Astrocyte (in vitro differentiated cells and primary cell): ENCODE data around the gene WNT9A. TPM values are rescaled to one million over a fixed set of nuclear protein-coding genes. Genes with fewer than 3 reads are reported as not detected.
"Not testable (repeated sequence)": the region's sequence is repeated elsewhere in the genome, so short reads cannot be mapped to it uniquely, and the experiment has no call there.

Experiments
- DNase-seq: peaks from one replicate; pipeline ENCODE4 v3.0.0-alpha.2; 2010; ENCODE audit warnings: low read depth
- FAIRE-seq: peaks from 2 replicates; lab custom pipeline; 2011; peaks lifted over from hg19 to GRCh38; lab: Jason Lieb, UNC
- H2AFZ ChIP-seq: 2 replicates; pipeline ENCODE4 v1.6.0; 2012; ENCODE audit warnings: low read depth, low read length, inconsistent platforms
- H3K27ac ChIP-seq: 2 replicates; pipeline ENCODE4 v1.5.1; 2011; ENCODE audit warnings: low read depth, low read length, inconsistent platforms
- H3K27me3 ChIP-seq: 2 replicates; pipeline ENCODE4 v1.6.0; 2011; ENCODE audit warnings: low read length, inconsistent platforms; ENCODE audit not compliant: insufficient read depth
- H3K36me3 ChIP-seq: 2 replicates; pipeline ENCODE4 v1.5.1; 2011; ENCODE audit warnings: low read length, inconsistent platforms; ENCODE audit not compliant: insufficient read depth
- H3K4me1 ChIP-seq: 2 replicates; pipeline ENCODE4 v1.5.1; 2011; ENCODE audit warnings: low read length, inconsistent platforms; ENCODE audit not compliant: insufficient read depth
- H3K4me2 ChIP-seq: 2 replicates; pipeline ENCODE4 v1.6.0; 2012; ENCODE audit warnings: low read length, inconsistent platforms
- H3K4me3 ChIP-seq: 2 replicates; pipeline ENCODE4 v1.5.1; 2011; ENCODE audit warnings: low read depth, mild to moderate bottlenecking, low read length, inconsistent platforms; ENCODE audit not compliant: insufficient read depth
- H3K79me2 ChIP-seq: 2 replicates; pipeline ENCODE4 v1.6.0; 2012; ENCODE audit warnings: mild to moderate bottlenecking, low read length, inconsistent platforms; ENCODE audit not compliant: insufficient read depth
- H3K9ac ChIP-seq: 2 replicates; pipeline ENCODE4 v1.6.0; 2012; ENCODE audit warnings: mild to moderate bottlenecking, low read length, inconsistent platforms
- H3K9me3 ChIP-seq: 2 replicates; pipeline ENCODE4 v1.5.1; 2012; ENCODE audit warnings: low read depth, mild to moderate bottlenecking, low read length, inconsistent platforms; ENCODE audit not compliant: insufficient read depth
- H4K20me1 ChIP-seq: 2 replicates; pipeline ENCODE4 v1.6.0; 2012; ENCODE audit warnings: low read length, inconsistent platforms; ENCODE audit not compliant: insufficient read depth
- H3K27ac Mint-ChIP-seq: one replicate; pipeline ENCODE4 v1.8.0; 2021; ENCODE audit warnings: mild to moderate bottlenecking, mixed read lengths; ENCODE audit not compliant: unreplicated experiment
- H3K27me3 Mint-ChIP-seq: one replicate; pipeline ENCODE4 v1.8.0; 2021; ENCODE audit warnings: low read depth, mixed read lengths; ENCODE audit not compliant: unreplicated experiment
- H3K36me3 Mint-ChIP-seq: one replicate; pipeline ENCODE4 v1.8.0; 2021; ENCODE audit warnings: low read depth, mixed read lengths; ENCODE audit not compliant: unreplicated experiment
- H3K4me1 Mint-ChIP-seq: one replicate; pipeline ENCODE4 v1.8.0; 2021; ENCODE audit warnings: low read depth, mixed read lengths; ENCODE audit not compliant: unreplicated experiment
- H3K4me3 Mint-ChIP-seq: one replicate; pipeline ENCODE4 v1.8.0; 2021; ENCODE audit warnings: mild to moderate bottlenecking, moderate library complexity, mixed read lengths; ENCODE audit not compliant: unreplicated experiment
- H3K9me3 Mint-ChIP-seq: one replicate; pipeline ENCODE4 v1.8.0; 2021; ENCODE audit warnings: mild to moderate bottlenecking, mixed read lengths; ENCODE audit not compliant: unreplicated experiment
- CTCF ChIP-seq: IDR thresholded peaks from 2 replicates; pipeline ENCODE4 v1.5.1; 2011; ENCODE audit warnings: low read depth, mild to moderate bottlenecking, inconsistent platforms, low read length, moderate library complexity; ENCODE audit not compliant: insufficient read depth
- EZH2 ChIP-seq: IDR thresholded peaks from 2 replicates; pipeline ENCODE4 v1.6.1; 2012; ENCODE audit warnings: mild to moderate bottlenecking, low read length, inconsistent platforms; ENCODE audit not compliant: insufficient read depth
- total RNA-seq: library from RNA; stranded (reverse); gene quantifications from 2 replicates; pipeline ENCODE4 v1.2.1, GENCODE V29; 2021

The WNT9A gene
- total RNA-seq, 1 donor from 2014 or later: 4.1 TPM

DNA sequence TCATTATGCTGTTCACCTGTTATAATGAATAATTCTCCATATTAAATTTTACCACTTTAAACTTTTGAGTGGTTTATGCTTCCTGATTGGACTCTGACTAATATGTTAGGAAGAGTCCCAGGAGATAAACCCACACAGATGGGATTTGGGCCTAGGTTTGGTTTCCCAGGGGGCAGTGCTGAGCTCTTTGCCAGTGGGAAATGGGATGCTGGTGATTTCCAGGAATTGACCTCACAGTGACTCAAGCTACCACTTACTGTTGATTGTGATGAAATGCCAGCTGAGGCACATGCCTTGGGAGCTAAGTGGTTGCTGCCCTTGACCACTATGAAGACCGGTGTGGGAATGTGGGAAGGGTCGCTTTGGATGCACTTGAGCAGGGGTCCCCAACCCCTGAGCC is 19.0 kb upstream of the WNT9A start:
- not testable (repeated sequence) for H3K9me3 ChIP-seq, H2AFZ ChIP-seq, H3K79me2 ChIP-seq, H3K4me1 ChIP-seq, H3K4me3 Mint-ChIP-seq, H3K9me3 Mint-ChIP-seq, FAIRE-seq, H3K27ac ChIP-seq, H3K36me3 ChIP-seq, H3K27ac Mint-ChIP-seq, H3K27me3 Mint-ChIP-seq, H3K4me3 ChIP-seq, H4K20me1 ChIP-seq, H3K4me1 Mint-ChIP-seq, H3K9ac ChIP-seq, H3K4me2 ChIP-seq, H3K27me3 ChIP-seq, H3K36me3 Mint-ChIP-seq
- peak; percentile 30 for DNase-seq

DNA sequence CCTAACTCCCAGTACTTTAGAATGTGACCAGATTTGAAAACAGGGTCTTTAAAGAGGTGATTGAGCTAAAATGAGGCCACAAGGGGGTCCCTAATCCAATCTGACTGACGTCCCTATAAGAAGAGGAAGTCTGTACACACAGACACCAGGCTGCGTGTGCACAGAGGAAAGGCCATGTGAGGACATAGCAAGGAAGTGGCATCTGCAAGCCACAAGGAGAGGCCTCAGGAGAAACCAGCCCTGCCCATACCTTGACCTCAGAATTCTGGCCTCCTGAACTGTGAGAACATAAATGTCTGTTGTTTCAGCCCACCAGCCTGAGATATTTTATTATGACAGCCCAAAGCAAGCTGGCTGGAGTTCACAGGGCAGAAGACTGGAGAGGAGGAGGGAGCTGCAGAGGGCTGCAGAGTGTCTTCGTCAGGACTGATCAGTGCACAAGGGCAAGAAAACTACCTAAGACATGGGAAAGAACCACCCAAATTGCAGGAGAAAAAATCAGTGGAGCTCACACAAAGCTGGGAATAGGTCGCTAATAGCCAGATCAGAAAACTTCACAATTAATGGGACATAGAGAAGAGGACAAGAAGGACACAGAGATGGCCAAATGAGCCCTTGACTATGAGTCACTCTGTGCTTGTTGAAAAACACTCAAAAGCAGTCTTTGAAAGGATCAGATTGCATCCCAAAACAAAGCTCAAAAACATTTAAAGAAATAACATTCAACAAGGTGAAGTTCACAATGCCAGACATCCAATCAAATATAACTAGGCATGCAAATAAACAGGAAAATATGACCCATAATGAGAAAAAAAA is 14.1 kb upstream of the WNT9A start:
- no peaks in the 10 kb centered on the region for H3K4me1 Mint-ChIP-seq
- H3K9me3 Mint-ChIP-seq: no peaks in the 10 kb centered on the region
- no peak overlapping the region for H3K27ac ChIP-seq
- no peaks in the 10 kb centered on the region for H3K4me1 ChIP-seq
- TF ChIP-seq EZH2 (no peak), CTCF (no peak)
- no peaks in the 10 kb centered on the region for H3K9me3 ChIP-seq
- no peak overlapping the region for H3K4me2 ChIP-seq
- FAIRE-seq: no peak
- no peaks in the 10 kb centered on the region for H3K79me2 ChIP-seq
- H3K36me3 ChIP-seq: no peaks in the 10 kb centered on the region
- no peaks in the 10 kb centered on the region for H4K20me1 ChIP-seq
- no peak for DNase-seq
- H3K27me3 Mint-ChIP-seq: peaks cover 17% of the 10 kb centered on the region
- no peak overlapping the region for H3K27ac Mint-ChIP-seq
- no peak overlapping the region for H3K4me3 ChIP-seq
- H3K4me3 Mint-ChIP-seq: no peak overlapping the region
- no peak overlapping the region for H3K9ac ChIP-seq
- no peak overlapping the region for H2AFZ ChIP-seq
- no peaks in the 10 kb centered on the region for H3K36me3 Mint-ChIP-seq
- peaks cover 4% of the 10 kb centered on the region for H3K27me3 ChIP-seq

DNA sequence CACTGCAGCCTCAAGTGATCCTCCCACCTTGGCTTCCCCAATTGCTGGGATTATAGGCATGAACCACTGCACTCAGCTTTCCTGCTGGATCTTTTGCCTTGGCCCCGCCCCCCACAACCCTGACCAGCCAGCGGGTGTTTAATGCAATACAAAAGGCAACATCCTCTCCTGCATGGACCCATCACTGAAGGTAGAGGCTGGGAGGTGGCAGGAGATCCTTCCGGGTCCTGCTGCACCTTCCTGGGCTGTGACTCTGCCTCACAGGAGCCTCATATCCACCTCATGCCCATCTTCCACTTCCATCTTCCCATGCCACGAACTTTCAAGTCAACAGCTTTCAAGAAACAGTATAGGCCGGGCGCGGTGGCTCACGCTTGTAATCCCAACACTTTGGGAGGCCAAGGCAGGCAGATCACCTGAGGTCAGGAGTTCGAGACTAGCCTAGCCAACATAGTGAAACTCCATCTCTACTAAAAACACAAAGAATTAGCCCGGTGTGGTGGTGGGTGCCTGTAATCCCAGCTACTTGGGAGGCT is 11.7 kb upstream of the WNT9A start:
- Histone ChIP-seq H3K36me3 (no peaks in the 10 kb centered on the region), H3K9me3 (peaks cover 4% of the 10 kb centered on the region), H3K4me2 (no peak overlapping the region), H3K79me2 (no peaks in the 10 kb centered on the region), H4K20me1 (no peaks in the 10 kb centered on the region), H3K4me1 (no peaks in the 10 kb centered on the region), H3K4me3 (no peak overlapping the region), H2AFZ (no peak overlapping the region), H3K27me3 (peaks cover 7% of the 10 kb centered on the region), H3K9ac (no peak overlapping the region), H3K27ac (no peak overlapping the region)
- TF ChIP-seq EZH2: no peak
- no peak for TF ChIP-seq CTCF
- Mint-ChIP-seq H3K9me3 (peaks cover 2% of the 10 kb centered on the region), H3K4me1 (no peaks in the 10 kb centered on the region), H3K36me3 (no peaks in the 10 kb centered on the region), H3K27me3 (peaks cover 22% of the 10 kb centered on the region), H3K4me3 (no peak overlapping the region), H3K27ac (no peak overlapping the region)
- FAIRE-seq: no peak
- DNase-seq: no peak
